Kidney (tissue), 14 donors: Measurements from ENCODE around the gene UNC13C. TPM values are rescaled to one million over a fixed set of nuclear protein-coding genes. Genes with fewer than 3 reads are reported as not detected.

ENCODE experiments used
- DNase-seq, 5 donors: peaks; one replicate each; pipeline ENCODE4 v3.0.0-alpha.2; 2013 to 2020
- FAIRE-seq: peaks from 2 replicates; lab custom pipeline; 2012; peaks lifted over from hg19 to GRCh38; lab: Jason Lieb, UNC
- H3K27ac ChIP-seq, 2 donors: one replicate each; pipeline ENCODE4 v1.7.0; 2013; ENCODE audit warnings: low read depth in 2 of 2, low read length in 2 of 2, inconsistent platforms in 1 of 2
- H3K27me3 ChIP-seq: one replicate; pipeline ENCODE4 v1.7.1; 2013; ENCODE audit warnings: low read length, inconsistent platforms; ENCODE audit not compliant: control insufficient read depth, insufficient read depth
- H3K36me3 ChIP-seq, 3 donors: one replicate each; pipeline versions ENCODE4 v1.7.0 to v1.7.1; 2013; ENCODE audit warnings: low read length in 3 of 3, control low read depth in 1 of 3, inconsistent platforms in 1 of 3; ENCODE audit not compliant: insufficient read depth in 3 of 3, control insufficient read depth in 2 of 3
- H3K4me1 ChIP-seq, 3 donors: one replicate each; pipeline versions ENCODE4 v1.7.0 to v1.7.1; 2013; ENCODE audit warnings: low read length in 3 of 3, inconsistent platforms in 1 of 3, low read depth in 1 of 3; ENCODE audit not compliant: control insufficient read depth in 2 of 3, insufficient read depth in 2 of 3
- H3K4me3 ChIP-seq, 3 donors: one replicate each; pipeline versions ENCODE4 v1.7.0 to v1.8.1; 2013; ENCODE audit warnings: low read length in 3 of 3, control low read depth in 1 of 3, inconsistent platforms in 1 of 3
- H3K9ac ChIP-seq, 3 donors: one replicate each; pipeline versions ENCODE4 v1.7.0 to v1.7.1; 2013; ENCODE audit warnings: low read length in 3 of 3, control low read depth in 1 of 3, inconsistent platforms in 1 of 3
- H3K9me3 ChIP-seq, 3 donors: one replicate each; pipeline versions ENCODE4 v1.7.0 to v1.7.1; 2013; ENCODE audit warnings: low read length in 3 of 3, control low read depth in 1 of 3, inconsistent platforms in 1 of 3; ENCODE audit not compliant: control insufficient read depth in 2 of 3, insufficient read depth in 1 of 3
- CTCF ChIP-seq: IDR thresholded peaks from 3 replicates; pipeline ENCODE4 v1.5.1; 2012; ENCODE audit warnings: mild to moderate bottlenecking, moderate library complexity, borderline replicate concordance; ENCODE audit not compliant: insufficient read depth; ENCODE audit errors: extremely low read depth
- intact Hi-C: fragments of 100-400 bp; cut with DNase I; formaldehyde crosslinking; loops from one replicate; pipeline ENCODE4 v1.11.1; 2022
- polyA plus RNA-seq: library from polyadenylated mRNA; stranded (reverse); fragments of 350-450 nt; fragmentation: Illumina TruSeq; extraction: RNeasy Lipid Tissue Mini Kit (QIAGEN cat#74804); gene quantifications from one replicate; pipeline ENCODE4 v1.2.3, GENCODE V29; 2014; ENCODE audit warnings: low read depth, low replicate concordance; ENCODE audit not compliant: insufficient read depth
- total RNA-seq: library from RNA; stranded (reverse); fragmentation: NEBNext Ultra II Directional; extraction: Animal tissue kit (Norgen Biotek cat#: 25700); gene quantifications from one replicate; pipeline ENCODE4 v1.2.1, GENCODE V29; 2021
- donor health status: control.
- donor health status: control.
- donor health status: control.
- donor health status: control.
- donor health status: control.
- donor health status: DM: yes; HTN: yes; CAD: no.
- donor health status: Normal renal cell carcinoma (clear cell type).

Gene UNC13C
- total and polyA plus RNA-seq, 2 donors from 2014 or later = 0.19 to 0.45 TPM

GRCh38 chr15:54250326-54250725 lies 272.1 kb downstream of the UNC13C start:
- H3K27ac ChIP-seq = no peak overlapping the region
- no peak for TF ChIP-seq CTCF
- H3K4me3 ChIP-seq = no peak overlapping the region
- no peaks in the 10 kb centered on the region for H3K9me3 ChIP-seq
- H3K4me1 ChIP-seq = no peaks in the 10 kb centered on the region
- intact Hi-C loops = no loop called here
- H3K27me3 ChIP-seq = no peaks in the 10 kb centered on the region
- no peak for FAIRE-seq
- H3K36me3 ChIP-seq = no peaks in the 10 kb centered on the region
- H3K9ac ChIP-seq = no peak overlapping the region
- no peak for DNase-seq

- no peak for DNase-seq
- H3K9me3 ChIP-seq = no peaks in the 10 kb centered on the region
- no peak for TF ChIP-seq CTCF
- no peaks in the 10 kb centered on the region for H3K4me1 ChIP-seq
- no peaks in the 10 kb centered on the region for H3K36me3 ChIP-seq
- no peak for FAIRE-seq
- H3K27ac ChIP-seq = no peak overlapping the region
- no peak overlapping the region for H3K4me3 ChIP-seq
- no peak overlapping the region for H3K9ac ChIP-seq
- intact Hi-C loops = no loop called here
- H3K27me3 ChIP-seq = no peaks in the 10 kb centered on the region
Measured at GRCh38 chr15:54256190-54256589, 277.9 kb downstream of the UNC13C start.

GRCh38 chr15:54273928-54274327 lies 295.7 kb downstream of the UNC13C start:
- no peak overlapping the region for H3K9ac ChIP-seq
- H3K27me3 ChIP-seq = no peaks in the 10 kb centered on the region
- H3K4me1 ChIP-seq = no peaks in the 10 kb centered on the region
- TF ChIP-seq CTCF = peak; percentile 17
- H3K9me3 ChIP-seq = no peaks in the 10 kb centered on the region
- H3K27ac ChIP-seq = no peak overlapping the region
- no peak overlapping the region for H3K4me3 ChIP-seq
- FAIRE-seq (no peak), DNase-seq (no peak)
- H3K36me3 ChIP-seq = no peaks in the 10 kb centered on the region
- intact Hi-C loops = no loop called here

- H3K36me3 ChIP-seq = no peaks in the 10 kb centered on the region
- no peak overlapping the region for H3K4me3 ChIP-seq
- H3K27ac ChIP-seq = no peak overlapping the region
- intact Hi-C loops = no loop called here
- H3K9me3 ChIP-seq = no peaks in the 10 kb centered on the region
- FAIRE-seq (no peak), DNase-seq (no peak)
- no peaks in the 10 kb centered on the region for H3K4me1 ChIP-seq
- no peak overlapping the region for H3K9ac ChIP-seq
- TF ChIP-seq CTCF = no peak
- H3K27me3 ChIP-seq = no peaks in the 10 kb centered on the region
Measured at GRCh38 chr15:54277834-54278233, 299.6 kb downstream of the UNC13C start.
